Ishikawa (cell line): ENCODE measurements around the gene TRAF7.

Experiments used
- CEBPB ChIP-seq: IDR thresholded peaks from 2 replicates; pipeline ENCODE4 v1.6.1; 2012
- CREB1 ChIP-seq: IDR thresholded peaks from 2 replicates; pipeline ENCODE4 v1.6.1; 2012; ENCODE audit warnings: low read depth
- EGR1 ChIP-seq: IDR thresholded peaks from 2 replicates; pipeline ENCODE4 v1.6.1; 2012
- EP300 ChIP-seq: IDR thresholded peaks from 2 replicates; pipeline ENCODE4 v1.6.1; 2012; ENCODE audit warnings: borderline replicate concordance
- FOXM1 ChIP-seq: IDR thresholded peaks from 2 replicates; pipeline ENCODE4 v1.6.1; 2012; ENCODE audit warnings: low read depth, borderline replicate concordance
- MAX ChIP-seq: IDR thresholded peaks from 2 replicates; pipeline ENCODE4 v1.6.1; 2012
- NFIC ChIP-seq: IDR thresholded peaks from 2 replicates; pipeline ENCODE4 v1.6.1; 2012
- RAD21 ChIP-seq: IDR thresholded peaks from 2 replicates; pipeline ENCODE4 v1.6.1; 2012; ENCODE audit warnings: low read depth
- TCF12 ChIP-seq: IDR thresholded peaks from 2 replicates; pipeline ENCODE4 v1.6.1; 2012; ENCODE audit warnings: low read depth
- YY1 ChIP-seq: IDR thresholded peaks from 2 replicates; pipeline ENCODE4 v1.6.1; 2012; ENCODE audit warnings: low read depth
- ZBTB7A ChIP-seq: IDR thresholded peaks from 2 replicates; pipeline ENCODE4 v1.6.1; 2012; ENCODE audit warnings: low read depth
- TF ChIP-seq, protein P1 (sequence below): IDR thresholded peaks from 2 replicates; pipeline ENCODE4 v1.6.1; 2012; ENCODE audit warnings: low read depth, mild to moderate bottlenecking
- TF ChIP-seq, protein P2 (sequence below): IDR thresholded peaks from 2 replicates; pipeline ENCODE4 v1.6.1; 2012

- no peak for TF ChIP-seq TCF12
- TF ChIP-seq MAX = no peak
- TF ChIP-seq NFIC = no peak
- no peak for TF ChIP-seq CEBPB
- no peak for TF ChIP-seq YY1
- no peak for TF ChIP-seq EP300
- TF ChIP-seq CREB1 = no peak
- TF ChIP-seq, protein P1, sequence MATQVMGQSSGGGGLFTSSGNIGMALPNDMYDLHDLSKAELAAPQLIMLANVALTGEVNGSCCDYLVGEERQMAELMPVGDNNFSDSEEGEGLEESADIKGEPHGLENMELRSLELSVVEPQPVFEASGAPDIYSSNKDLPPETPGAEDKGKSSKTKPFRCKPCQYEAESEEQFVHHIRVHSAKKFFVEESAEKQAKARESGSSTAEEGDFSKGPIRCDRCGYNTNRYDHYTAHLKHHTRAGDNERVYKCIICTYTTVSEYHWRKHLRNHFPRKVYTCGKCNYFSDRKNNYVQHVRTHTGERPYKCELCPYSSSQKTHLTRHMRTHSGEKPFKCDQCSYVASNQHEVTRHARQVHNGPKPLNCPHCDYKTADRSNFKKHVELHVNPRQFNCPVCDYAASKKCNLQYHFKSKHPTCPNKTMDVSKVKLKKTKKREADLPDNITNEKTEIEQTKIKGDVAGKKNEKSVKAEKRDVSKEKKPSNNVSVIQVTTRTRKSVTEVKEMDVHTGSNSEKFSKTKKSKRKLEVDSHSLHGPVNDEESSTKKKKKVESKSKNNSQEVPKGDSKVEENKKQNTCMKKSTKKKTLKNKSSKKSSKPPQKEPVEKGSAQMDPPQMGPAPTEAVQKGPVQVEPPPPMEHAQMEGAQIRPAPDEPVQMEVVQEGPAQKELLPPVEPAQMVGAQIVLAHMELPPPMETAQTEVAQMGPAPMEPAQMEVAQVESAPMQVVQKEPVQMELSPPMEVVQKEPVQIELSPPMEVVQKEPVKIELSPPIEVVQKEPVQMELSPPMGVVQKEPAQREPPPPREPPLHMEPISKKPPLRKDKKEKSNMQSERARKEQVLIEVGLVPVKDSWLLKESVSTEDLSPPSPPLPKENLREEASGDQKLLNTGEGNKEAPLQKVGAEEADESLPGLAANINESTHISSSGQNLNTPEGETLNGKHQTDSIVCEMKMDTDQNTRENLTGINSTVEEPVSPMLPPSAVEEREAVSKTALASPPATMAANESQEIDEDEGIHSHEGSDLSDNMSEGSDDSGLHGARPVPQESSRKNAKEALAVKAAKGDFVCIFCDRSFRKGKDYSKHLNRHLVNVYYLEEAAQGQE = no peak
- TF ChIP-seq ZBTB7A = no peak
- TF ChIP-seq, protein P2, sequence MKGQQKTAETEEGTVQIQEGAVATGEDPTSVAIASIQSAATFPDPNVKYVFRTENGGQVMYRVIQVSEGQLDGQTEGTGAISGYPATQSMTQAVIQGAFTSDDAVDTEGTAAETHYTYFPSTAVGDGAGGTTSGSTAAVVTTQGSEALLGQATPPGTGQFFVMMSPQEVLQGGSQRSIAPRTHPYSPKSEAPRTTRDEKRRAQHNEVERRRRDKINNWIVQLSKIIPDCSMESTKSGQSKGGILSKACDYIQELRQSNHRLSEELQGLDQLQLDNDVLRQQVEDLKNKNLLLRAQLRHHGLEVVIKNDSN = no peak
- no peak for TF ChIP-seq RAD21
- TF ChIP-seq FOXM1 = no peak
- TF ChIP-seq EGR1 = no peak
Measured at GRCh38 chr16:2195322-2196161, 40.0 kb downstream of the TRAF7 start.
